HG03457 (cell line): ENCODE results near the gene NRTN.
"Not testable (repeated sequence)": the region's sequence is repeated elsewhere in the genome, so short reads cannot be mapped to it uniquely, and the experiment has no call there.

Experiments used
- ATAC-seq: cut with Tn5 transposase; IDR thresholded peaks from one replicate; pipeline ENCODE4 v1.9.1; 2021; ENCODE audit warnings: moderate number of reproducible peaks; ENCODE audit not compliant: unreplicated experiment

The NRTN gene

GRCh38 chr19:5832527-5833216 is 27.8 kb downstream of the NRTN start:
- ATAC-seq: no peak

- ATAC-seq: no peak
Measured at GRCh38 chr19:5837761-5838352, 33.0 kb downstream of the NRTN start.

- ATAC-seq: no peak
Measured at GRCh38 chr19:5838353-5839064, 33.6 kb downstream of the NRTN start.

DNA sequence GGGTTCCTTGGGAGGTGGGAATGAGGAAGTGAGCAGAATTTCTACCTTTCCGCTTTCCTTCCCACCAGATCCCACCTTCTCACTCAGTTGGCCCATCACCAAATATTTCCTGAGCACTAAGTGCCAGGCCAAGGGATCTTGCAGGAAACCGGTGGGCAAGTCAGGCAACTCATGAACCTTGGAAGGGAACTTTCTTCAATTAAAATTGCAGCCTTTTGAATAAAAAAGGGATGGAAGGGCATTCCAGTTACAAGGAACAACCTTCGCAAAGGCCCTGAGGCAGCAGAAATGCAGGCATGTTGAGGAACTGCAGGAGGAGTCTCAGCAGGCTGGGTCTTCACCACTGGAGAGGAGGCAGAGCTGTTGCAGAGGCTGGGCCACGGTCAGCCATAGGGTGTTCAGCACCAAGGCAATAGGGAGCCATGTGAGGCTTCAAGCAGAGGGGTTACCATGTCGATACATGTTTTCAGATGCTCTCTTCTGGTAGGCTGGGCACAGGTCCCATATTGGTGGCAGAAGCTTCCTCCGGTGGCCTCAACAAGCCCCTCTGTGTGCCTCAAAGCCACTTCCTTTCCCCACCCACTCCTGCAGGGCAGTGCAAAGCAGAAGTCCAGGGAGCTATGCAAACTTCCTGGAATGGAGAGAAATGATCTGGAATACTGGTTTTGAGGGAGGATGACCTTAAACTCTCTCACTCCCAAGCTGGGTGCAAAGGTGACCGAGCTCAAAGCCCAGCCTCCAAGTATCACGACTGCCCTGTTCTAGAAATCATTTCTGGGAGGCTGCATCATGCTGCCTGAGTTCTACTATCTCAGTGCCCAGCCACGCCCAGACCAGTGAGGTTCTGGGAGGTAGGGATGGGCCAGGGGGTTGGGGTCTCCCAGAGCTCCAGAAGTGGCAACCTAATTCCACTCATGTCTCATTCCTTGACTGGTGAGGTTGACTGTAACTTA is 34.5 kb downstream of the NRTN start, which contains the start of gene FUT6:
Gene FUT6, minus strand, starts transcription at position 638 of the 953 bp plus-strand sequence. CDS start 7,135 bp downstream, outside the sequence.
- no peak for ATAC-seq

DNA sequence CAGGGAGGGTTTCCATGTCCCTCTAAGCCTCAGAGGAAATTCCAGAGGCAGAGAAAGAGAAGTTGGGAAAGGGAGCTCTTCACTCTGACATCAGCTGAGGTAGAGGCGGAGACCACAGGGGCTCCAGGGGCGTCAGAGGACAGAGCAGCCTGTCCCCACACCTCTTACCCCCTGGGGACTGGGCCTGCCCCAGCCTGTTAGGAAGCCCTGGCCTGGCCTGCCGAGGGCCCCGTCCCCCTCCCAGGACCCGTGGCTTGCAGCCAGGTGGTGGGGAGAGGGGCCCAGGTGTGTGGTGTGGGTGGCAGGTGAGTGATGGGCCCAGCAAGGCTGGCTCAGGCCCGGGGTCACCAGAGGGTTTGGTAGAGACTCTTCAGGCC is 36.9 kb downstream of the NRTN start:
- ATAC-seq: not testable (repeated sequence)

GRCh38 chr19:5843295-5843927 is 38.5 kb downstream of the NRTN start:
- no peak for ATAC-seq

DNA sequence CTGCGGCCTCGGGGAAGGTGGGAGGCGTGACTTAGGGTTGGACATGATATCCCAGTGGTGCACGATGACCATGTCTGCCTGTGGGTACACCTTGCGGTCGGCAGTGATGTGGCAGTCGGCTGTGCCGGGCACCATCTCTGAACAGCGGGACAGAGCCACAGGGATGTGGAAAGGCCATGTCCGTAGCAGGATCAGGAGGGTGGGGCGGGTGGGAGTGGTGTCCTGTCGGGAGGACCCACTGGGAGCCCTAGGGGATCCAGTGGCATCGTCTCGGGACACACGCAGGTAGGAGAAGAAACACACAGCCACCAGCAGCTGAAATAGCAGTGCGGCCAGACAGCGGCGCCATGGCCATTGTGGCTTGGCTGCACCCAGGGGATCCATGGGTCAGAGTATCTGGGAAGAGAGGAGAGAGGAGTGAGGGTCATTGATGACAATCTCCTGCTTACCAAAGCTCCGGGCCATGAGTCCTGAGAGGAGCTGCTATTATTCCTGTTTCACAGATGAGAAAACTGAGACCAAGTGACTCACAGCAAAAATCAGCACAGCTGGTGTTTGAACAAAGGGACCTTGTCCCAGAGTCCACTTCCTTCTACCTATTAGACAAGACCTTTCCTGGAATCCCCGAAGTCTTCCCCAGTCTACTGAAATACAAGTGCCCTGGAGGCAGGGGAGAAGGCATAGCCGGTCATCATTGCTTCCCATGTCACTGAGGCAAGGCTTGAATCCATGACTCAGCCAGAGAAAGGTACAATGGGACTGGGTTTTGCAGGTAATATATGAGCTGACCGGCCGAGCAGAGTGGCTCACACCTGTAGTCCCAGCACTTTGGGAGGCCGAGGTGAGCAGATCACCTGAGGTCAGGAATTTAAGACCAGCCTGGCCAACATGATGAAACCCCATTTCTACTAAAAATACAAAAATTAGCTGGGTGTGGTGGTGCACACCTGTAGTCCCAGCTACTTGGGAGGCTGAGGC is 39.9 kb downstream of the NRTN start:
- no peak for ATAC-seq

- ATAC-seq: not testable (repeated sequence)
Measured at GRCh38 chr19:5847846-5848245, 43.0 kb downstream of the NRTN start.

DNA sequence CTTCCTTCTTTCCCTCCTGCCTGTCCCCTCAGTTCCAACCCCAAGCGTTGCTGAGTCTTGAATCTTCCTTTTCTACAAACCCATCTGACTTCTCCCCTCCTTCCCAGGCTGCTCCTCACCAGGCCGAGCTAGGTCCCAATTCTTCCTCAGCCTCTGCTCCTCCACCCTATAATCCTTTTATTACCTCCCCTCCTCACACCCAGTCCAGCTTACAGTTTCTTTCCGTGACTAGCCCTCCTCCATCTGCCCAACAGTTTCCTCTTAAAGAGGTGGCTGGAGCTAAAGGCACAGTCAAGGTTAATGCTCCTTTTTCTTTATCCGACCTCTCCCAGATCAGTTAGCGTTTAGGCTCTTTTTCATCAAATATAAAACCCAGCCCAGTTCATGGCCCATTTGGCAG is 43.8 kb downstream of the NRTN start:
- not testable (repeated sequence) for ATAC-seq

GRCh38 chr19:5850189-5850588 is 45.3 kb downstream of the NRTN start:
- ATAC-seq: no peak

DNA sequence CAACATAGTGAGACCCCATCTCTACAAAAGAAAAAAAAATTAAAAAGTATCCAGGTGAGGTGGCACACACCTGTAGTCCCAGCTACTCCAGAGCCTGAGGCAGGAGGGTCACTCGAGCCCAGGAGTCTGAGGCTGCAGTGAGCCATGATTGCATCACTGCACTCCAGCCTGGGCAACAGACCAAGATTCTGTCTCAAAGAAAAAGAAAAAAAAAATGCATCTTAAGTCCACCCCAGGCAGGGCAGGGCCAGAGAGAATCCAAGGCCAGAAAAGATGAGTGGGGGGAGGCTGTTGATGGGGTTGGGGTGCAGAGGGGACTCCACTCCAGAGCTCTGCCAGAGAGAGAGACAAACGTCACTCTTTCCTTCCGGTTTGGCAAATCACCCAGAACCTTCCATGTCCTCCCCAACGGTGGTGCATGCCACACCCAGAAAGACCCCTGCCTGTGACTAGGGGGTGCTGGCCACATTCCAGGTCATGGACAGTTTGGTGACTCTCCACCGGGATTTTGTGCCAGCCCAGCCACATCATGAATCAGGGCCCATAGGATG is 46.0 kb downstream of the NRTN start:
- no peak for ATAC-seq

DNA sequence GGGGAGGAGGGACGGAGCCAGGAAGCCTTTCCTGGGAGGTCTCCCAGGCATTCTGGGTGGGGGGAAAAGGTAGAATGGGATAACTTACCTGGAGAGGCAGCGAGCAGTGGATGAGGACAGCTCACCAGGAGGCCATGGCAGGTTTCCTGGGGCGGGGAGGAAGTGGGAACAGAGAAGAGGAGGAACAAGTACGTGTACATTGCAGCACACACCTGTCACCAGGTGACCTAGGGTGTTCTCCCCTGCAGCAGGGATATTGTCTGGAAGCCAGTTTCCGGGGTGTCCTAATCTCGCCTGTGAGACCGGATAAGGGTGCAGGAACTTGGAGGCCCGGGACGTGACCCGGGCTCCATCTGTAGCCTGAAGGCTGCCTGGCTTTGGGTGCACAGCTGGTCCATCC is 46.4 kb downstream of the NRTN start, which contains the start of gene FUT3:
Gene FUT3, minus strand, starts transcription at position 148 of the 400 bp plus-strand sequence.
- no peak for ATAC-seq

GRCh38 chr19:5854121-5854520 is 49.3 kb downstream of the NRTN start:
- not testable (repeated sequence) for ATAC-seq

GRCh38 chr19:5855151-5855550 is 50.3 kb downstream of the NRTN start:
- ATAC-seq: not testable (repeated sequence)

- no peak for ATAC-seq
Measured at GRCh38 chr19:5857203-5858081, 52.6 kb downstream of the NRTN start.

DNA sequence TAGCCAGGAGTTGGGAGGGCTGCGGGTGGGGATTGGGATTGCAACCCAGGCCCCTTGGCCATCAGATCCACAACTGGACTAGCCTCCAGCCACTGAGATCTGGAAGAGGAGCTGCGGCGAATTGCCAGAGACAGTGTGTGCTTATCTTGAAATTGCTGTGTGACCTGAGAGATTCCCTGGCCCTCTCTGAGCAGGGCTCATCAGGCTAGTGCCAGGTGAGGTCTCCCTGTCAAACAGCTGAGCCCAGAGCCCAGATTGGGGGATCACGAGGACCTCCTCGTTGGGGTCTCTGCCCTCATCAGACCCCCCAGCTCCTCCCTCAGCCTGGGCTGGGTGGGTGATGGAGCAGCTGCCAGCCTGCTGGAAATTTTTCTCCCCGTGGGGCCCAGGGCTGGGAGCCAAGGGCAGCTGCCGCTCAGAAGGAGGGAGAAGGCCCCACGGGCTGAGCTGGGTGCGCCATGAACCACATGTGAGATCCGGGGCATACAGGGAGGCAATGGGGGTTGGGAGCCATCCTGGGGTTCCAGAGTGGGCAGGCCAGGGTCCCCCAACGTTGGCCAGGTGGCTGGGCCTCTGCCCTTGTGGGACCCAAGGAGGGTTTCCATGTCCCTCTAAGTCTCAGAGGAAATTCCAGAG is 58.3 kb downstream of the NRTN start:
- ATAC-seq: no peak

DNA sequence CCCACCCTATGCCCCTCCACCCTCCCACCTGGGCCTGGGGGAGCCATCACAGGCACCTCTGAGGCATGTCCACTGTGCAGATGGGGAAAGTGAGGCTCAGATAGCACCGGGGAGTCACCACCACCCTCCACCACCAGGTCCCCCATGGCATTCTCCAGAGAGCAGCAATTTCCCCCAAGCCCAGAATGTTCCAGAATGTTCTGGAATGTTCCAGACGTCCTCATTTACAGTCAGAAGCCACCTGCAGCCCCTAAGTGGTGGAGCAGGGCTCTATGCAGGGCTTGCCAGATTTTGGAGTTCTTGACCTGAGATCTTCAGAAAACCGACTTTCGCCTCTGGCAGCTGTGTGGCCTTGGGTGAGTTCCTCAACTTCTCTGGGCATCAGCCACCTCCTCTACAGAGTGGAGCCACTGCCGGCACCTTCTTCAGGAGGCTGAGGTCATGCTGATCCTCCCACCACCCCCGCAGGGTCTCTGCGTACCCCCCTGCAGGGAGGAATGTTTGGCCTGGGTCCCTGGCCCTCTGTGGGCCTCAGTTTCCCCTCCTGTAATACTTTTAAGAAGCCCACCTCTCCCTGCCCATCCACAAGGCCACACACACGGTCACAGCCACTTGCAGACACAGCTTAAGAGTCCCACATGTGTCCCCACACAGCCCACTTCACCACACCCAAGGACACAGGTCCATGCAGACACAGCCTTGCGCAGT is 59.3 kb downstream of the NRTN start:
- ATAC-seq: no peak
